Fibroblast of lung (primary cell): ENCODE data around the gene TCERG1L. TPM values are rescaled to one million over a fixed set of nuclear protein-coding genes. Genes with fewer than 3 reads are reported as not detected.

Experiments
- DNase-seq, 2 donors: peaks; one replicate each; pipeline versions ENCODE4 v3.0.0 to v3.0.0-alpha.2; 2010; ENCODE audit warnings: low read depth in 2 of 2
- H2AFZ ChIP-seq: 2 replicates; pipeline ENCODE4 v1.5.1; 2012; ENCODE audit warnings: low read length, control low read depth, inconsistent platforms
- H3K27ac ChIP-seq: 2 replicates; pipeline ENCODE4 v1.5.1; 2011; ENCODE audit warnings: low read length, control low read depth; ENCODE audit not compliant: insufficient read depth
- H3K27me3 ChIP-seq: 2 replicates; pipeline ENCODE4 v1.5.1; 2011; ENCODE audit warnings: mild to moderate bottlenecking, low read length; ENCODE audit not compliant: control insufficient read depth, insufficient read depth
- H3K36me3 ChIP-seq: 2 replicates; pipeline ENCODE4 v1.5.1; 2011; ENCODE audit warnings: low read length; ENCODE audit not compliant: control insufficient read depth, insufficient read depth
- H3K4me1 ChIP-seq: 2 replicates; pipeline ENCODE4 v1.5.1; 2011; ENCODE audit warnings: low read length; ENCODE audit not compliant: control insufficient read depth, insufficient read depth; ENCODE audit errors: extremely low read depth
- H3K4me2 ChIP-seq: 2 replicates; pipeline ENCODE4 v1.5.1; 2011; ENCODE audit warnings: low read length, control low read depth; ENCODE audit not compliant: insufficient read depth; ENCODE audit errors: extremely low read depth
- H3K4me3 ChIP-seq, 4 experiments: fragments of 200-600 bp in 1 of 4; sonication (generic) in 1 of 4; replicated peaks in 1 of 4; 2 replicates each; pipeline ENCODE4 v1.5.1; 2011 to 2016; ENCODE audit warnings: low read length in 4 of 4, low read depth in 3 of 4, mild to moderate bottlenecking in 3 of 4, control low read depth in 2 of 4, inconsistent platforms in 1 of 4, mixed read lengths in 1 of 4; ENCODE audit not compliant: insufficient read depth in 1 of 4; ENCODE audit errors: control extremely low read depth in 1 of 4
- H3K79me2 ChIP-seq: 2 replicates; pipeline ENCODE4 v1.5.1; 2012; ENCODE audit warnings: mild to moderate bottlenecking, low read length, inconsistent platforms; ENCODE audit not compliant: control insufficient read depth, insufficient read depth
- H3K9ac ChIP-seq: 2 replicates; pipeline ENCODE4 v1.5.1; 2011; ENCODE audit warnings: mild to moderate bottlenecking, low read length, control low read depth; ENCODE audit not compliant: insufficient read depth
- H3K9me3 ChIP-seq: 2 replicates; pipeline ENCODE4 v1.5.1; 2012; ENCODE audit warnings: low read depth, low read length; ENCODE audit not compliant: control insufficient read depth, insufficient read depth
- H4K20me1 ChIP-seq: 2 replicates; pipeline ENCODE4 v1.5.1; 2011; ENCODE audit warnings: low read length; ENCODE audit not compliant: control insufficient read depth, insufficient read depth; ENCODE audit errors: extremely low read depth
- EZH2 ChIP-seq: IDR thresholded peaks from 2 replicates; pipeline ENCODE4 v1.5.1; 2012; ENCODE audit warnings: low read length, control low read depth, mild to moderate bottlenecking; ENCODE audit errors: missing control alignments
- polyA plus RNA-seq, 2 donors: library from polyadenylated mRNA; depleted of rRNA in 1 of 2; stranded (reverse) in 1 of 2; unstranded in 1 of 2; fragments of >200 nt; gene quantifications; 2 replicates each; pipeline ENCODE4 v1.2.1, GENCODE V29; 2011 to 2012; ENCODE audit warnings: missing spikeins in 1 of 2
- total RNA-seq: library from RNA; depleted of rRNA; stranded (reverse); fragments of >200 nt; gene quantifications from 2 replicates; pipeline ENCODE4 v1.2.1, GENCODE V29; 2014
- TF ChIP-seq, protein P1 (sequence below), 2 donors: IDR thresholded peaks in 1 of 2; conservative IDR thresholded peaks in 1 of 2; 1 replicate in 1 of 2; 2 replicates in 1 of 2; pipeline ENCODE4 v1.5.1; 2011 to 2012; ENCODE audit warnings: low read length in 2 of 2, control low read depth in 1 of 2, inconsistent platforms in 1 of 2, low read depth in 1 of 2, mild to moderate bottlenecking in 1 of 2

Gene TCERG1L
- total and polyA plus RNA-seq, 2 donors (not counting 1 experiment from before 2014, with no cell fraction given) = 0.02 TPM; not detected in 1

DNA sequence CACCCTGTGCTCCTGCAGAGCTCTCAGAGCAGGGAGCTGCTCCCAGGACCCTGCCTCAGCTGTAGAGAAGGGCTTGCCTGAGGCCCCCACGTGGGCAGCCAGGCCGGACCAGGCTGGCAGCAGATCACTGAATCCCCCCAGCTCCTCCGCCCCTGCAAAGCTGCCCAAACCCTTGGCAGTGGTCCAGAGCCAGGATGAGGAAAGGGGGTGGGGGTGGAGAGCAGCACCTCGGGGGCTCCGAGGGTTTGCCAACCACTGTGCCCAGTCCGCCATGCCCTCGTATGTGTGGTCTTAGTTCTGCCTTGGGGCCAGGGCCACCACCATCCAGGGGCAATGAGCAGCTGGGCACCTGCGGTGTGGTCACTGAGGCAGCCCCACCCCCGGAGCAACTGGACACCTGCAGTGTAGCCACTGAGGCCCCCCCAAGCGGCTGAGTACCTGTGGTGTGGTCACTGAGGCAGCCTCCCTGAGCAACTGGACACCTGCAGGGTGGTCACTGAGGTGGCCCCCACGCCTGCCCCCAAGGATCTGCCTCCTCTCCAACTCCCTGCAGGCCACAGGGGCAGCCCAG is 90.8 kb downstream of the TCERG1L start:
- Histone ChIP-seq H4K20me1 (no peaks in the 10 kb centered on the region), H3K4me1 (no peaks in the 10 kb centered on the region), H3K27ac (no peak overlapping the region), H3K9ac (no peak overlapping the region), H3K79me2 (no peaks in the 10 kb centered on the region), H3K4me3 (no peak overlapping the region), H3K9me3 (no peaks in the 10 kb centered on the region), H3K27me3 (no peaks in the 10 kb centered on the region), H2AFZ (no peak overlapping the region), H3K4me2 (no peak overlapping the region), H3K36me3 (no peaks in the 10 kb centered on the region)
- DNase-seq = no peak
- TF ChIP-seq EZH2 = no peak
- TF ChIP-seq, protein P1, sequence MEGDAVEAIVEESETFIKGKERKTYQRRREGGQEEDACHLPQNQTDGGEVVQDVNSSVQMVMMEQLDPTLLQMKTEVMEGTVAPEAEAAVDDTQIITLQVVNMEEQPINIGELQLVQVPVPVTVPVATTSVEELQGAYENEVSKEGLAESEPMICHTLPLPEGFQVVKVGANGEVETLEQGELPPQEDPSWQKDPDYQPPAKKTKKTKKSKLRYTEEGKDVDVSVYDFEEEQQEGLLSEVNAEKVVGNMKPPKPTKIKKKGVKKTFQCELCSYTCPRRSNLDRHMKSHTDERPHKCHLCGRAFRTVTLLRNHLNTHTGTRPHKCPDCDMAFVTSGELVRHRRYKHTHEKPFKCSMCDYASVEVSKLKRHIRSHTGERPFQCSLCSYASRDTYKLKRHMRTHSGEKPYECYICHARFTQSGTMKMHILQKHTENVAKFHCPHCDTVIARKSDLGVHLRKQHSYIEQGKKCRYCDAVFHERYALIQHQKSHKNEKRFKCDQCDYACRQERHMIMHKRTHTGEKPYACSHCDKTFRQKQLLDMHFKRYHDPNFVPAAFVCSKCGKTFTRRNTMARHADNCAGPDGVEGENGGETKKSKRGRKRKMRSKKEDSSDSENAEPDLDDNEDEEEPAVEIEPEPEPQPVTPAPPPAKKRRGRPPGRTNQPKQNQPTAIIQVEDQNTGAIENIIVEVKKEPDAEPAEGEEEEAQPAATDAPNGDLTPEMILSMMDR (conservative IDR thresholded peaks at IDR 0.05 in 1 of 2, IDR thresholded peaks at IDR 0.05 in 1 of 2; ENCODE audit: low read depth in 1 of 2, low read length in 2 of 2) = no peak

DNA sequence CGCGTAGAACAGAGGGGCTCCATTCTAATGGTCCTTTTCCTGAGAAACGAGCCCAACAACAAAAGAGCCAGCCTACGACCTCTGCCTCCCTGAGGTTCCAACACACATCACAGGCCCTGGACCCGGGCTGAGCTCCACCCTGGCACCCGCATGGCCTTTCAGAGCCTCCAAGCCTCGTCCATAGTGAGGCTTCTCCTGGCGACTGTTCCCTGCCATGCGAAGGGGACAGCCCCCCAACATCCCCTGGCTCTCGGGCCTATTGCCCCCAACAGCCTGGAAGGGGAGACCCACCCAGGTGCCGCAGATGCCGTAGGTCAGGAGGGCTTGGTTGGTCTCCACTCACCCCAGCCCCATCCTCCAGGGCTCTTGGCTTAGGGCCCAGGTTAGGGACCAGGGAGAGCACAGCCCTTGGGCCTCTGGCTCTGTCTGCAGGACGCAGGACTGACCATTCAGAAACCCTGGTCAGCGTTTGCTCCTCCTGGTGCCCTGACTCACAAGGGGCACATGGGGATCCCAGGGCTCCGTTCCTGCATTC is 91.5 kb downstream of the TCERG1L start:
- Histone ChIP-seq H3K4me2 (no peak overlapping the region), H3K9ac (no peak overlapping the region), H3K4me1 (no peaks in the 10 kb centered on the region), H2AFZ (no peak overlapping the region), H3K36me3 (no peaks in the 10 kb centered on the region), H3K79me2 (no peaks in the 10 kb centered on the region), H3K27ac (no peak overlapping the region), H3K9me3 (no peaks in the 10 kb centered on the region), H3K4me3 (no peak overlapping the region), H3K27me3 (no peaks in the 10 kb centered on the region), H4K20me1 (no peaks in the 10 kb centered on the region)
- no peak for TF ChIP-seq EZH2
- TF ChIP-seq, protein P1 (conservative IDR thresholded peaks at IDR 0.05 in 1 of 2, IDR thresholded peaks at IDR 0.05 in 1 of 2; ENCODE audit: low read depth in 1 of 2, low read length in 2 of 2) = no peak
- DNase-seq = no peak

DNA sequence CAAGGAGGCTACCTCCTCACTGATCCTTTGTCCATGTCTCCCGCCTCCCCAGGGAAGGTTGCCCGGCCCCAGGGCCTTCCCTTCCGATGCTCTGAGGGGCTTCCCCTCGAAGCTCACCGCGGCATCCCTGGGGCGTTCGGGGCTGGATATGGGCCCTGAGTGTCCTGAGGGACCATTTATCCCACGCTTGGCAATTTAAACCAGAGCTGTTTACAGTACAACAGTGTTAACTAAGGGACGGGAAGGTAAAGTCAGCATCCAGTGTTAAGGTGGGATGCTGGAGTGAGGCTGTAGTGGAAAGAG is 92.0 kb downstream of the TCERG1L start:
- no peaks in the 10 kb centered on the region for H3K9me3 ChIP-seq
- H3K27me3 ChIP-seq = no peaks in the 10 kb centered on the region
- H3K4me1 ChIP-seq = no peaks in the 10 kb centered on the region
- TF ChIP-seq EZH2 = no peak
- TF ChIP-seq, protein P1 (conservative IDR thresholded peaks at IDR 0.05 in 1 of 2, IDR thresholded peaks at IDR 0.05 in 1 of 2; ENCODE audit: low read depth in 1 of 2, low read length in 2 of 2) = no peak
- no peak overlapping the region for H3K27ac ChIP-seq
- no peak overlapping the region for H2AFZ ChIP-seq
- no peak overlapping the region for H3K9ac ChIP-seq
- H4K20me1 ChIP-seq = no peaks in the 10 kb centered on the region
- DNase-seq = no peak
- no peak overlapping the region for H3K4me3 ChIP-seq
- H3K4me2 ChIP-seq = no peak overlapping the region
- no peaks in the 10 kb centered on the region for H3K79me2 ChIP-seq
- no peaks in the 10 kb centered on the region for H3K36me3 ChIP-seq
